Rectal smooth muscle tissue (tissue), 1 donor: ENCODE results near the gene SETD1A.

Experiments
- H3K27ac ChIP-seq: one replicate; pipeline ENCODE4 v1.7.0; 2013; ENCODE audit warnings: low read depth, low read length, inconsistent platforms
- H3K27me3 ChIP-seq: one replicate; pipeline ENCODE4 v1.7.0; 2013; ENCODE audit warnings: low read length; ENCODE audit not compliant: control insufficient read depth, insufficient read depth
- H3K36me3 ChIP-seq: one replicate; pipeline ENCODE4 v1.7.0; 2013; ENCODE audit warnings: low read length; ENCODE audit not compliant: control insufficient read depth, insufficient read depth
- H3K4me1 ChIP-seq: one replicate; pipeline ENCODE4 v1.7.0; 2013; ENCODE audit warnings: low read length; ENCODE audit not compliant: control insufficient read depth, insufficient read depth
- H3K4me3 ChIP-seq: one replicate; pipeline ENCODE4 v1.7.0; 2013; ENCODE audit warnings: low read length
- H3K9ac ChIP-seq: one replicate; pipeline ENCODE4 v1.7.0; 2013; ENCODE audit warnings: low read length

SETD1A gene

DNA sequence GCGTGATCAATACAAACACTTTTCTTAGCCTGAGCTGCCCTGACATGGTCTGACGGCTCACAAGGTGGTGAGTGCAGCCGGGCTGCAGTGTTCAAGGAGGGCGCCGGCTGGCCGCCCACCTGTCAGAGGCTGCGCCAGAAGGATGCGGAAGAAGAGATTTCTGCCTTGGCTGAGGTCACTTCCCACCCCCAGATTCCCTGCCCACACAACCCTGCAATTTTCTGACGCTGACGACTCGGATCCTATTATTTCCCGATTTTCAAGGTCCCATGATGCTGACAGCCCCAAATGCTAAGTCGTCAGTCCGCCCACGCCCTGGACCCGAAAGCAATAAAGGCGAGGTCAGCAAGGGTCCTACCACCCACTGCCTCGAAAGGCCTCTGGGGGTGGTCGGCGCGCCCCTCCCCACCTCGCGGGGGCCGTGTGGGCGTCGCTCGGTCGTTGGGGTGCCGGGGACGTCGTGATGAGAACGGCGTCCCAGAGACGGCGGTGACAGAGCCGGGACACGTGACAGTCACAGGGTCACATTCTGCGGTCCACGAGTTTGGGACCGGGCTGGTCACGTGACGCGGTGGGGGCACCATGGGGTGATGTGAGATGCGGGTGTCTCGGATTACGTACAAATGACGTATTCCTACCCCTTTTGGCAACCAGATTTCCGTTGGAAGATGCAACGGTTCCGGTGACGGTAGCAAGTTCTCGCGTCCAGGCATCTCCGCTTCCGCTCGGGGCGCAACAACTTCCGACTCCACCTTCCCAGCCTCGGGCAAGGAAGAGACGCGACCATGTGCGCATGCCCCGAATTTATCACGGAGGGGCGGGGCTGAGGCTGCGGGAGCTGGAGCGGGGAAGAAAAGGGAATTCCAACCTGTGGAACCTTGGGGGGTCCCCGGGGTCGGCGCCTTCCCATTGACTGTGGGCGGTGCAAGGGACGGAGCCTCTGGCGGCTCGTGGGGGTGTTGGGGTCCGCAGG, 75.5 kb downstream of the SETD1A start, which contains the start of gene STX4:
Gene STX4 (plus strand): TSS at position 823 of the 973 bp plus-strand sequence. CDS start 248 bp downstream, outside the sequence.
- Histone ChIP-seq H3K9ac (peak within 1 kb of the TSS; percentile 87), H3K4me1 (peaks cover 3% of the 10 kb centered on the region), H3K36me3 (peaks cover 4% of the 10 kb centered on the region), H3K27me3 (no peaks in the 10 kb centered on the region), H3K27ac (peak within 1 kb of the TSS; percentile 97), H3K4me3 (peak within 1 kb of the TSS; percentile 98)

DNA sequence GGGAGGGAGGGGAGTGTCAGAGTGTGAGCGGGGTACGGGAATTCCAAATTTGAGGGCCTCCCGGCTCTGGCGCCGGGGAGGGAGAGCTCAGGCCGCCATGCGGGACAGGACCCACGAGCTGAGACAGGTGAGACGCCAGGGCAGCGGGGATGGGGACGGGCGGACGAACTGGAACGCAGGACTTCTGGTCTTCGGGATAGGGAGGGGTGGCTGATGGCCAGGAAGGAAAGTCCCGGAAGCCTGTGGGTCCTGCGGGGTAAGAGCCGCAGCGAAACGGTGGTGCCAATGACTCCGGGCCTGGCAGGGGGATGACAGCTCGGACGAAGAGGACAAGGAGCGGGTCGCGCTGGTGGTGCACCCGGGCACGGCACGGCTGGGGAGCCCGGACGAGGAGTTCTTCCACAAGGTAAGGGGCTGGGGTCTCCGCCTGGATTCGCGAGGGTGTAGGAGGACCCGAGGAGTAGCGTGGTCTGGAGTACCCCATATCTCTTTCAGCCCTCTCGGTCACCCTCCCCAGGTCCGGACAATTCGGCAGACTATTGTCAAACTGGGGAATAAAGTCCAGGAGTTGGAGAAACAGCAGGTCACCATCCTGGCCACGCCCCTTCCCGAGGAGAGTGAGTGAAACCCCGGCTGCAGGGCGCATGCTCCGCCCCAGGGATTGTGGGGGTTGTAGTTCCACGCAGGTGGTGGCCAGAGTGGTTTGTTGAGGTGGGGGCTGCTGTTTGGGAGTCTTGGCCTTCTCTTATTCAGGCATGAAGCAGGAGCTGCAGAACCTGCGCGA, 76.3 kb downstream of the SETD1A start:
- H3K9ac ChIP-seq: peak overlapping the region; percentile 87
- peak overlapping the region; percentile 98 for H3K4me3 ChIP-seq
- H3K27ac ChIP-seq: peak overlapping the region; percentile 82
- H3K36me3 ChIP-seq: peaks cover 11% of the 10 kb centered on the region
- peaks cover 3% of the 10 kb centered on the region for H3K4me1 ChIP-seq
- no peaks in the 10 kb centered on the region for H3K27me3 ChIP-seq
